ENCODE results near the gene IRAK3.

- TF ChIP-seq SIN3A (IDR thresholded peaks at IDR 0.05; ENCODE audit: low read depth) (no peak), CTCF (IDR thresholded peaks at IDR 0.05 in 2 of 3, conservative IDR thresholded peaks at IDR 0.05 in 1 of 3; ENCODE audit: borderline replicate concordance in 1 of 3, insufficient read depth in 1 of 3, low read depth in 2 of 3, low read length in 2 of 3) (no peak), POLR2A (IDR thresholded peaks at IDR 0.05; ENCODE audit: borderline replicate concordance, extremely low read depth, insufficient read depth, insufficient read length) (no peak), ZNF274 (IDR thresholded peaks at IDR 0.05; ENCODE audit: low read depth, low read length) (no peak), MAX (IDR thresholded peaks at IDR 0.05) (no peak), EZH2 (IDR thresholded peaks at IDR 0.05) (no peak), RAD21 (IDR thresholded peaks at IDR 0.05; ENCODE audit: low read depth) (no peak), EZH2phosphoT487 (IDR thresholded peaks at IDR 0.05; ENCODE audit: borderline replicate concordance) (no peak), CEBPB (IDR thresholded peaks at IDR 0.05; ENCODE audit: low read depth) (no peak), POLR2AphosphoS5 (IDR thresholded peaks at IDR 0.05; ENCODE audit: low read depth, low read length) (no peak), EGR1 (IDR thresholded peaks at IDR 0.05; ENCODE audit: low read depth) (no peak), SP1 (IDR thresholded peaks at IDR 0.05; ENCODE audit: low read depth) (no peak)
These were observed 1.7 kb downstream of the IRAK3 start for GRCh38 chr12:66190519-66191370.
